ENCODE results near the gene C5.

Gene C5

DNA sequence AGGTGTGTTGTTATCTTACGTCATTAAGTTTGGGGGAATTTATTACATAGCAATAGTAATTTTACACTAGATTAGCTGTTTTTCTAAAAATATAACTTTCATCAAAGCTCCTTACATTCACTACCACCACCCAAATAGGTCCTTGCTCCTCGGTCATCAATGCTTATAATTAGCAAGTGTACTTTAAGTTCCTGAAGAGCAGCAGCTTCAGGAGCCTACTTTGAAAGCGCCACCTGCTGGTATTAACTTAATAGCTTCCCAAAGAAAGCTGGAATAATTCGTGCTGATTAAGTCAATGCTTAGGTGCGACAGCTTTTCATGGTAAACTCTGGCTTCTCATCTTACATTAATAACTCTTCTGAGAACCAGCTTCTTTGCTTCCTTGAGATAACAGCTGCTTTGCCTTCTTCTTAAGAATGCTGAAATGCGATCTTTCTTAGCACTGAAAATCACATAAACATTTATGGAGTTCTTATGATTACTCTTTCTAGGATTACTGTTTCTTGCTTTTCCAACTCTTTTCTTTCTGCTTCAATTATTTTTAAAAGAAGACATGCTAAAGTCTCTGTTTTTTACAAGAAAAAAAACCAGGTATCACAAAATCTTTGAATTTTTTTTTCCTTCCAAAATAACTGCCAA is 10.0 kb upstream of the C5 start:
- TF ChIP-seq, protein P1, sequence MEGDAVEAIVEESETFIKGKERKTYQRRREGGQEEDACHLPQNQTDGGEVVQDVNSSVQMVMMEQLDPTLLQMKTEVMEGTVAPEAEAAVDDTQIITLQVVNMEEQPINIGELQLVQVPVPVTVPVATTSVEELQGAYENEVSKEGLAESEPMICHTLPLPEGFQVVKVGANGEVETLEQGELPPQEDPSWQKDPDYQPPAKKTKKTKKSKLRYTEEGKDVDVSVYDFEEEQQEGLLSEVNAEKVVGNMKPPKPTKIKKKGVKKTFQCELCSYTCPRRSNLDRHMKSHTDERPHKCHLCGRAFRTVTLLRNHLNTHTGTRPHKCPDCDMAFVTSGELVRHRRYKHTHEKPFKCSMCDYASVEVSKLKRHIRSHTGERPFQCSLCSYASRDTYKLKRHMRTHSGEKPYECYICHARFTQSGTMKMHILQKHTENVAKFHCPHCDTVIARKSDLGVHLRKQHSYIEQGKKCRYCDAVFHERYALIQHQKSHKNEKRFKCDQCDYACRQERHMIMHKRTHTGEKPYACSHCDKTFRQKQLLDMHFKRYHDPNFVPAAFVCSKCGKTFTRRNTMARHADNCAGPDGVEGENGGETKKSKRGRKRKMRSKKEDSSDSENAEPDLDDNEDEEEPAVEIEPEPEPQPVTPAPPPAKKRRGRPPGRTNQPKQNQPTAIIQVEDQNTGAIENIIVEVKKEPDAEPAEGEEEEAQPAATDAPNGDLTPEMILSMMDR (IDR thresholded peaks at IDR 0.05), result peak; percentile 73

DNA sequence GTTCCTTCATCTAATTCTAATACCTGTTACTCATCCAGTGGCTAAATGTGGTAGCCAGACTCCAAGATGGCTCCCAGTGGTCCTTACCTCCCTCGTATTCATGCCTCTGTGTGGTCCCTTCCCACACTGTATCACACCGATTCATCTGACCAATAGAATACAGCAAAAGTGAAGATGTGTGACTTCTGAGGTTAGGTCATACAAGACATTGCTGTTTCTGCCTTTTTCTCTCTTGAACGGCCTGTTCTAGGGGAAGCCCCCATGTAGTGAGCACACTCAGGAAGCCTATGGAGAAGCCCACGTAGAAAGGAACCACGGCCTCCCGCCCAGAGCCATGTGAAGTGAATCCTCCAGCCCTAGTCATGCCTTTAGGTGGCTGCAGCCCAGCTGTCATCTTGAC is 9.4 kb upstream of the C5 start:
- TF ChIP-seq, protein P1 (IDR thresholded peaks at IDR 0.05), result no peak

DNA sequence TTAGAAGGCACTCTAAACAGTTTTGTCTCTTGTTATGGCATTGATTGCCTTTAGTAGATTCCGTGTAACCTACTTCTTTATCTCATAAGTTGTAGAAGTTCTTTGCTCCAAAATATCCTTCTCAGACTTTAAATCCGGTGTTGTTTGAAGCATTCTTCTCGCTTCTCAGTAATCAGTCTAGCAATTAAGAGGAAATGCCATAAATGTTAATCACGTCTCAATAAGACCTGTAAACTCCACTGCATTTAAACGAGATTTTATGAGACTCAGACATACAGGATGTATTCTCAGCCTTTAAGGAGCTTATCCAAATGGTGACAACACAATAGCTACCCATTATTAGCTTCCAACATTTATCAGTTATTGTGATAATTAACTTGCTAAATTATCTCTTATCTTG is 7.7 kb upstream of the C5 start:
- TF ChIP-seq, protein P1 (IDR thresholded peaks at IDR 0.05), result no peak

DNA sequence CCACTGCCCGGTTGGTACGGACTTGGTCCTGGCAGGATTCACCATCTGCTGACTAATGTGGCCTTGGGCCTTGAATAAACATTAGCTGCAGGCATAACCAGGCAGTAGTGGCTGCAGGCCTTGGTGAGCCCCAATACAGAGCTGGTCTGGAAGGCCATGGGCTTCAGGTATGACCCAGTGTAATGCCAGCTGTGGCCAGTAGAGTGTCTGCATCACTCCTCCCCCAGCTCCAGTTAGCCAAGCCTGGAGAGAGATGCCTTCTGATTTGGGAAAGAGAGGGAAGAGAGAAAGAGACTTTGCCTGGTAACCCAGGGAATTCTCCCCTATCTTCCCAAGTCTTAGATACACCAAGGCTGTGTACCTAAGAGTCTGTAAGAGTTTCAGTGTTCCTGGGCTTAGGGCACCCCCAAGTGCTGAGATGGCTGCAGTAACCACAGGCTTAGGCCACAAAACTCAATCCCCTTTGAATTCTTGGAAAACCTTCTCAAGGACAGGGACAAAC is 5.6 kb upstream of the C5 start:
- TF ChIP-seq, protein P1 (IDR thresholded peaks at IDR 0.05), result peak; percentile 37

DNA sequence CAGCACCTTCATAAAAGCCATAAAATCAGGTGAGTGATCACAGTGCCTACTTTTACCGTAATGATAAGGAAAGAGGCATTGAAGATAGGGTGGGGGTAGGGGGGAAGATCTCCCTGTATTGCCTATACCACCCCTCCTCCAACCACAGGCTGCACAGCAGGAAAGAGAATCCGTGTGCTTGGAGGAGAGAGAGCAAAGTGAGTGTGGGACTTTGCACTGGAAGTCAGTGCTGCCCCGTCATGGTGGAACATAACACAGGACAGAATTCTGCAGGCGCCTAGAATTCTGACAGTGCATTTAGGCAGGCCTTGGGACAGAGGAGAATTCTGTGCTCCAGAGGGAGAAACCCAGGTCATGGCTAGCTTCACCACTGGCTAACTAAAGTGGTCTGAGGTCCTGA is 3.5 kb upstream of the C5 start:
- TF ChIP-seq, protein P1 (IDR thresholded peaks at IDR 0.05), result no peak

DNA sequence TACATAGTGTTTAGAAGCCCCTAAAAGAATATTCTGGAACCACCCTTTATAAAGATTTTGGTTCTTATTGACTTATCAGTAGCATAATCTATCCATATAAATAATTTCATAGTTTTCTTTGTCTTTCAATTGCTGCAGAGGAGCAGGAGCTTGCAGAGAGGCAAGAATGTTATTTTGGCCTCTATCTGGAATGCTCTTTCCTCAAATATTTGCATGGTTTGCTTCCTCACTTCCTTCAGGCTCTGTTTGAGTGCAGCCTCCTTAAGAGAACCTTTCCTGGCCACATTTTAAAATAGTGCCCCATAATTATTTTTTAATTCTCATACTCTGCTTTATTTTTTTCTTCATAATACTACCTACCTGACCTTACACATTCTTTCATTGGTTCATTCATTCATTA is 1.5 kb downstream of the C5 start:
- TF ChIP-seq, protein P1 (IDR thresholded peaks at IDR 0.05), result no peak

DNA sequence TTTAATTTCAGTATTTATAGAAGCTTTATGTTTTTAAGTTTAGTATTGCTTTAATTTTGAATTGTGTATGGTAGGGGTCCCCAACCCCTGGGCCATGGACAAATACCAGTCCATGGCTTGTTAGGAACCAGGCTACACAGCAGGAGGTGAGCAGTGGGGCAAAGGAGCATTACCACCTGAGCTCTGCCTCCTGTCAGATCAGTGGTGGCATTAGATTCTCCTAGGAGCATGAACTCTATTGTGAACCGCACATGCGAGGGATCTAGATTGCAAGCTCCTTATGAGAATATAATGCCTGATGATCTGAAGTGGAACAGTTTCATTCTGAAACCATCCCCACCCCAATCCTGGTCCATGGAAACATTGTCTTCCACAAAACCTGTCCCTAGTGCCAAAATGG is 1.9 kb downstream of the C5 start:
- TF ChIP-seq, protein P1 (IDR thresholded peaks at IDR 0.05), result no peak

DNA sequence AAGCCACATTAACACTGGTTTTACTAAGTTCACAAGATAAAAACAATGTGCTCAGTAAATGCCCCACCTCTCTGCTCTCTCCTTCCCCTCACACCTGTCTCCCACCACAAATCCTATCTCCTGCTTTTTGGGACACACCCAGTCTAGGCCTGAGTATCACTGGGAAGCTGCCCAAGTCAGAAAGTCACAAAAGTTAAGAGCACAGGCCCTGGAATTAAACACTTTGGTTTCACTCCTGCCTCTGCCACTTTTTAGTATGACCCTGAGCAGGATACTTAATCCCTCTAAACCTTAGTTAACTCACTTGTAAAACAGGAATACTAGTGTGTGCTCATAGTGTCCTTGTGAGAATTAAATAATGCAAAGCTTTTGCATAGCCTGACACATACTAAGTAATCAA is 11.3 kb downstream of the C5 start:
- TF ChIP-seq, protein P1 (IDR thresholded peaks at IDR 0.05), result no peak
